ENCODE measurements around the gene VCAN. TPM values are rescaled to one million over a fixed set of nuclear protein-coding genes. Genes with fewer than 3 reads are reported as not detected.

The VCAN gene
- total RNA-seq, 1 donor from 2014 or later = 178 TPM

- Histone ChIP-seq H3K27me3 (ENCODE audit: control insufficient read depth, insufficient read depth, low read length) (no peaks in the 10 kb centered on the region), H3K4me3 (ENCODE audit: low read depth, low read length) (no peak overlapping the region), H3K36me3 (ENCODE audit: control insufficient read depth, insufficient read depth, low read length) (peaks cover 7% of the 10 kb centered on the region)
- no peak for DNase-seq (ENCODE audit: low read depth)
- no peak for TF ChIP-seq CTCF (IDR thresholded peaks at IDR 0.05; ENCODE audit: insufficient read depth, low read length, poor library complexity, severe bottlenecking)
These were observed 67.4 kb downstream of the VCAN start for GRCh38 chr5:83538786-83539462.

DNA sequence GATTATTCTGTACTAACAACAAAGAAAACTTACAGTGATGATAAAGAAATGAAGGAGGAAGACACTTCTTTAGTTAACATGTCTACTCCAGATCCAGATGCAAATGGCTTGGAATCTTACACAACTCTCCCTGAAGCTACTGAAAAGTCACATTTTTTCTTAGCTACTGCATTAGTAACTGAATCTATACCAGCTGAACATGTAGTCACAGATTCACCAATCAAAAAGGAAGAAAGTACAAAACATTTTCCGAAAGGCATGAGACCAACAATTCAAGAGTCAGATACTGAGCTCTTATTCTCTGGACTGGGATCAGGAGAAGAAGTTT, 67.9 kb downstream of the VCAN start:
- Histone ChIP-seq H3K36me3 (ENCODE audit: control insufficient read depth, insufficient read depth, low read length) (peaks cover 7% of the 10 kb centered on the region), H3K4me3 (ENCODE audit: low read depth, low read length) (no peak overlapping the region), H3K27me3 (ENCODE audit: control insufficient read depth, insufficient read depth, low read length) (no peaks in the 10 kb centered on the region)
- TF ChIP-seq CTCF (IDR thresholded peaks at IDR 0.05; ENCODE audit: insufficient read depth, low read length, poor library complexity, severe bottlenecking) = no peak
- no peak for DNase-seq (ENCODE audit: low read depth)

GRCh38 chr5:83540105-83540504, 68.6 kb downstream of the VCAN start:
- DNase-seq (ENCODE audit: low read depth) = no peak
- no peak for TF ChIP-seq CTCF (IDR thresholded peaks at IDR 0.05; ENCODE audit: insufficient read depth, low read length, poor library complexity, severe bottlenecking)
- H3K27me3 ChIP-seq (ENCODE audit: control insufficient read depth, insufficient read depth, low read length) = no peaks in the 10 kb centered on the region
- H3K36me3 ChIP-seq (ENCODE audit: control insufficient read depth, insufficient read depth, low read length) = peaks cover 7% of the 10 kb centered on the region
- no peak overlapping the region for H3K4me3 ChIP-seq (ENCODE audit: low read depth, low read length)

DNA sequence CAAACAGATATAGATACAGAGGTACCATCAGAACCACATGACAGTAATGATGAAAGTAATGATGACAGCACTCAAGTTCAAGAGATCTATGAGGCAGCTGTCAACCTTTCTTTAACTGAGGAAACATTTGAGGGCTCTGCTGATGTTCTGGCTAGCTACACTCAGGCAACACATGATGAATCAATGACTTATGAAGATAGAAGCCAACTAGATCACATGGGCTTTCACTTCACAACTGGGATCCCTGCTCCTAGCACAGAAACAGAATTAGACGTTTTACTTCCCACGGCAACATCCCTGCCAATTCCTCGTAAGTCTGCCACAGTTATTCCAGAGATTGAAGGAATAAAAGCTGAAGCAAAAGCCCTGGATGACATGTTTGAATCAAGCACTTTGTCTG, 69.2 kb downstream of the VCAN start:
- no peaks in the 10 kb centered on the region for H3K27me3 ChIP-seq (ENCODE audit: control insufficient read depth, insufficient read depth, low read length)
- H3K4me3 ChIP-seq (ENCODE audit: low read depth, low read length) = no peak overlapping the region
- no peak for TF ChIP-seq CTCF (IDR thresholded peaks at IDR 0.05; ENCODE audit: insufficient read depth, low read length, poor library complexity, severe bottlenecking)
- H3K36me3 ChIP-seq (ENCODE audit: control insufficient read depth, insufficient read depth, low read length) = peaks cover 7% of the 10 kb centered on the region
- no peak for DNase-seq (ENCODE audit: low read depth)

- TF ChIP-seq CTCF (IDR thresholded peaks at IDR 0.05; ENCODE audit: insufficient read depth, low read length, poor library complexity, severe bottlenecking) = no peak
- Histone ChIP-seq H3K27me3 (ENCODE audit: control insufficient read depth, insufficient read depth, low read length) (no peaks in the 10 kb centered on the region), H3K36me3 (ENCODE audit: control insufficient read depth, insufficient read depth, low read length) (peaks cover 5% of the 10 kb centered on the region), H3K4me3 (ENCODE audit: low read depth, low read length) (no peak overlapping the region)
- DNase-seq (ENCODE audit: low read depth) = no peak
These were observed 71.3 kb downstream of the VCAN start for GRCh38 chr5:83542839-83543238.

DNA sequence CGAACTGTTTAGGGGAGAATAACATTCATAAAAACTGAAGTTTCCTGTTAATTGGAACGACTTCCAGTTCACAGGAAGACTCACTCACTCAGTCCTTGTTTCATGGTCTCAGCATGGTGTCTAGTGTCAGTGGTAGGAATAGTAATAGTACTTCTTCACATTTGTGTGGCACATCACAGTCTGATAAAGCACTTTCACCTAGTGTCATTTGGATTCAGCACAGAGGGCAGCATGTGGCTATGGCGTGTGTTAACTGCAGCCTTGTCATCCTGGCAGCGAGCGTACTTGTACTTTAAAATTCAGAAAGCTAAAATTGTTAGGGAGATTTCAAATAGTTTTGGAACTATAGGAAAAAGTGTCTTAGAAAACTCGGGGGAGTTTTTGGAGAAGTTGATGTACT, 72.4 kb downstream of the VCAN start:
- no peak for TF ChIP-seq CTCF (IDR thresholded peaks at IDR 0.05; ENCODE audit: insufficient read depth, low read length, poor library complexity, severe bottlenecking)

More for the DNA sequence above, 72.4 kb downstream of the VCAN start:
- Histone ChIP-seq H3K36me3 (ENCODE audit: control insufficient read depth, insufficient read depth, low read length) (peaks cover 3% of the 10 kb centered on the region), H3K27me3 (ENCODE audit: control insufficient read depth, insufficient read depth, low read length) (no peaks in the 10 kb centered on the region), H3K4me3 (ENCODE audit: low read depth, low read length) (no peak overlapping the region)
- no peak for DNase-seq (ENCODE audit: low read depth)
